ENCODE measurements around the gene LMX1B.

Gene LMX1B

GRCh38 chr9:126581893-126582292, 31.8 kb upstream of the LMX1B start:
- no peak for DNase-seq (ENCODE audit: low read depth)
- TF ChIP-seq, protein P1, sequence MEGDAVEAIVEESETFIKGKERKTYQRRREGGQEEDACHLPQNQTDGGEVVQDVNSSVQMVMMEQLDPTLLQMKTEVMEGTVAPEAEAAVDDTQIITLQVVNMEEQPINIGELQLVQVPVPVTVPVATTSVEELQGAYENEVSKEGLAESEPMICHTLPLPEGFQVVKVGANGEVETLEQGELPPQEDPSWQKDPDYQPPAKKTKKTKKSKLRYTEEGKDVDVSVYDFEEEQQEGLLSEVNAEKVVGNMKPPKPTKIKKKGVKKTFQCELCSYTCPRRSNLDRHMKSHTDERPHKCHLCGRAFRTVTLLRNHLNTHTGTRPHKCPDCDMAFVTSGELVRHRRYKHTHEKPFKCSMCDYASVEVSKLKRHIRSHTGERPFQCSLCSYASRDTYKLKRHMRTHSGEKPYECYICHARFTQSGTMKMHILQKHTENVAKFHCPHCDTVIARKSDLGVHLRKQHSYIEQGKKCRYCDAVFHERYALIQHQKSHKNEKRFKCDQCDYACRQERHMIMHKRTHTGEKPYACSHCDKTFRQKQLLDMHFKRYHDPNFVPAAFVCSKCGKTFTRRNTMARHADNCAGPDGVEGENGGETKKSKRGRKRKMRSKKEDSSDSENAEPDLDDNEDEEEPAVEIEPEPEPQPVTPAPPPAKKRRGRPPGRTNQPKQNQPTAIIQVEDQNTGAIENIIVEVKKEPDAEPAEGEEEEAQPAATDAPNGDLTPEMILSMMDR (conservative IDR thresholded peaks at IDR 0.05; ENCODE audit: control insufficient read depth, insufficient read depth, low read depth, low read length) = no peak
- no peak overlapping the region for H3K4me3 ChIP-seq (ENCODE audit: control insufficient read depth, low read depth, low read length)

DNA sequence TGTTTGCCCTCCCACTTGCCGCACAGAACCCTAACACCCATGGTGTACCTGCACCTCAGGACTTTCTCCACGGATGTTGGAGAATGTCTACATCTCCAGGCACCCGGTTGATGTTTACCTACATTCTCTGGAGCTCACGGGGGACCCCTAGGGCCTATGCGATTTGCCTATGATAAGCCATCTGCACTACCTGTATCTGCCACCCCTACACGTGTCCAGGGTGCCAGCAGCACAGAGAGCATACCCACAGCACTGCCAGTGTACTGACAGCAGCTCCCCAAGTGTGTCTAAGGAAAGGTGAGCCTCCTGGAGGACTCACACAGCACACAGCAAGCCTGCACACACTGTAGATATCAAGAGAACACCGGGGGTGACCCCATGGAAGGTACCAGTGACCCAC, 31.3 kb upstream of the LMX1B start:
- TF ChIP-seq, protein P1 (conservative IDR thresholded peaks at IDR 0.05; ENCODE audit: control insufficient read depth, insufficient read depth, low read depth, low read length) = no peak
- H3K4me3 ChIP-seq (ENCODE audit: control insufficient read depth, low read depth, low read length) = no peak overlapping the region
- DNase-seq (ENCODE audit: low read depth) = no peak

DNA sequence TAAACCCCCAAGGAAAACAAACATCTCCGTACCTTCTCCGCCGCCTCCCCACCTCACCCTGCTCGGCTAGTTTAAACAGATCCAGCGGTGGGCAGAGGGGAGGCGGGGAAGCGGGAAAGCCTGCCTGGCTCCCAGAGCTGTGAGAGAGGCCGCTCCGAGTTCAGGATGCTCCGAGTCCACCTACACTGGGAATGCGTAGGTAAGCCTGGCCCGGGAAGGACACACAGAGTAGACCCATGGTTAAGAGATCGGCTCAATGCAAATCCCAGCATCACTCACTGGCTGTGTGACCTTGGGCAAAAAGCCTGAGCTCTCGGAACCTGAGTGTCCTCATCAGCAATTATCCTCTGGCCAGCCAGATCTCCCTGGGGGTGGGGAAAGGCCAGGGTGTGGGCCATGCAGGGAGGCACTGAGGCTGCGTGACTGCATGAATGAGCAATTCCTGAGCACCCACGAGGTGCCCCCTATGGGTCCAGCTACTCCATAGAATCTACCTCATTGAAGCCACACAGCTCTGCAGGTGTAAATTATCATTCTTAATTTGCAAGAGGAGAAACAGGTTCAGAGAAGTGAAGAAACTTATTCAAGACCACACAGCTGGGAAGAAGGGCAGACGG, 30.5 kb upstream of the LMX1B start:
- no peak for DNase-seq (ENCODE audit: low read depth)
- TF ChIP-seq, protein P1 (conservative IDR thresholded peaks at IDR 0.05; ENCODE audit: control insufficient read depth, insufficient read depth, low read depth, low read length) = no peak
- no peak overlapping the region for H3K4me3 ChIP-seq (ENCODE audit: control insufficient read depth, low read depth, low read length)

- DNase-seq (ENCODE audit: low read depth) = no peak
- H3K4me3 ChIP-seq (ENCODE audit: control insufficient read depth, low read depth, low read length) = no peak overlapping the region
- TF ChIP-seq, protein P1 (conservative IDR thresholded peaks at IDR 0.05; ENCODE audit: control insufficient read depth, insufficient read depth, low read depth, low read length) = no peak
Measured at GRCh38 chr9:126584611-126585010, 29.1 kb upstream of the LMX1B start.

GRCh38 chr9:126586236-126586635, 27.5 kb upstream of the LMX1B start:
- TF ChIP-seq, protein P1 (conservative IDR thresholded peaks at IDR 0.05; ENCODE audit: control insufficient read depth, insufficient read depth, low read depth, low read length) = no peak
- H3K4me3 ChIP-seq (ENCODE audit: control insufficient read depth, low read depth, low read length) = no peak overlapping the region
- no peak for DNase-seq (ENCODE audit: low read depth)

- TF ChIP-seq, protein P1 (conservative IDR thresholded peaks at IDR 0.05; ENCODE audit: control insufficient read depth, insufficient read depth, low read depth, low read length) = no peak
- DNase-seq (ENCODE audit: low read depth) = no peak
- no peak overlapping the region for H3K4me3 ChIP-seq (ENCODE audit: control insufficient read depth, low read depth, low read length)
Measured at GRCh38 chr9:126587187-126588185, 26.2 kb upstream of the LMX1B start.

Data from fibroblast of mammary gland (primary cell).